ENCODE data around the gene CALN1. TPM values are rescaled to one million over a fixed set of nuclear protein-coding genes. Genes with fewer than 3 reads are reported as not detected.

CALN1 gene
- total and polyA plus RNA-seq, 7 donors = under 0.01 TPM; not detected in 5

- TF ChIP-seq EP300 (IDR thresholded peaks at IDR 0.05) = no peak
- no peak for TF ChIP-seq POLR2AphosphoS5 (IDR thresholded peaks at IDR 0.05)
- no peak for TF ChIP-seq POLR2A (IDR thresholded peaks at IDR 0.05)
- no peak for TF ChIP-seq CTCF (IDR thresholded peaks at IDR 0.05)
- intact Hi-C loops (cut with DNase I) = no loop called here
- Histone ChIP-seq H3K36me3 (no peaks in the 10 kb centered on the region), H3K27me3 (no peaks in the 10 kb centered on the region), H3K9me3 (peaks cover 0 to 4% (median 0%) of the 10 kb centered on the region in 4 donors), H3K27ac (no peak overlapping the region), H3K4me3 (no peak overlapping the region), H3K4me1 (no peaks in the 10 kb centered on the region)
- WGBS, 2 donors = 83 to 90% methylated on average over 7 of the region's 7 CpGs
- DNase-seq = no peak
Observed at GRCh38 chr7:71990138-71990462, 422.0 kb downstream of the CALN1 start.

DNA sequence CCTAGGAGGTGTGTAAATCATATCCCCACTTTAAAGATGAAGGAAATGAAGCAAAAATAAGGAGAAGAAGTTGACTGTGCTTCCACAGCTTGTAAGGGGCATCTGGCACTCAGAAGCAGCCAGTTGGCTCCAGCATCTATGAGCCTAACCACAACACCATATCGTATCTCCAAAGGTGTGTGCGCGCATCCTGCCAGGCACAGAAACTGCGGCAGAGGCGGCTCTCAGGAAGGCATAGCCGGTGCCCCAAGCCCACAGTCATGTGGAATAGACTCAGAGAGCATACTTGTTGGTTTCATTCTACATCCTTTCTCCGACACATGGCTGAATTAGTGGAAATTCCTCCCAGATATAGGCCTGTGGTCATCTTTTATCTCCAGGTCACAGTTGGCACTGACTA lies 423.9 kb downstream of the CALN1 start:
- no peaks in the 10 kb centered on the region for H3K4me1 ChIP-seq
- no peak overlapping the region for H3K4me3 ChIP-seq
- intact Hi-C loops (cut with DNase I) = no loop called here
- H3K9me3 ChIP-seq = peaks cover 0 to 4% (median 0%) of the 10 kb centered on the region in 4 donors
- H3K27ac ChIP-seq = no peak overlapping the region
- 59 to 87% methylated on average over 7 of the region's 7 CpGs for WGBS, 2 donors
- no peak for DNase-seq
- H3K36me3 ChIP-seq = no peaks in the 10 kb centered on the region
- H3K27me3 ChIP-seq = no peaks in the 10 kb centered on the region
- no peak for TF ChIP-seq CTCF (IDR thresholded peaks at IDR 0.05)
- TF ChIP-seq POLR2A (IDR thresholded peaks at IDR 0.05) = no peak
- TF ChIP-seq POLR2AphosphoS5 (IDR thresholded peaks at IDR 0.05) = no peak
- TF ChIP-seq EP300 (IDR thresholded peaks at IDR 0.05) = no peak

GRCh38 chr7:71987200-71987767 lies 424.9 kb downstream of the CALN1 start:
- Histone ChIP-seq H3K27ac (no peak overlapping the region), H3K9me3 (peaks cover 0 to under 1% (median 0%) of the 10 kb centered on the region in 4 donors), H3K36me3 (no peaks in the 10 kb centered on the region), H3K4me1 (no peaks in the 10 kb centered on the region), H3K27me3 (no peaks in the 10 kb centered on the region), H3K4me3 (no peak overlapping the region)
- no peak for DNase-seq
- TF ChIP-seq EP300 (IDR thresholded peaks at IDR 0.05) = no peak
- no peak for TF ChIP-seq CTCF (IDR thresholded peaks at IDR 0.05)
- no peak for TF ChIP-seq POLR2A (IDR thresholded peaks at IDR 0.05)
- no peak for TF ChIP-seq POLR2AphosphoS5 (IDR thresholded peaks at IDR 0.05)
- intact Hi-C loops (cut with DNase I) = no loop called here
- 84 to 87% methylated on average over 8 of the region's 8 CpGs for WGBS, 2 donors

- Histone ChIP-seq H3K4me3 (no peak overlapping the region), H3K9me3 (no peaks in the 10 kb centered on the region), H3K27ac (no peak overlapping the region), H3K27me3 (no peaks in the 10 kb centered on the region), H3K4me1 (no peaks in the 10 kb centered on the region), H3K36me3 (no peaks in the 10 kb centered on the region)
- TF ChIP-seq POLR2AphosphoS5 (IDR thresholded peaks at IDR 0.05) (no peak), CTCF (IDR thresholded peaks at IDR 0.05) (no peak), EP300 (IDR thresholded peaks at IDR 0.05) (no peak), POLR2A (IDR thresholded peaks at IDR 0.05) (no peak)
- 80 to 90% methylated on average over 2 of the region's 2 CpGs for WGBS, 2 donors
- DNase-seq = no peak
- intact Hi-C loops (cut with DNase I) = no loop called here
Observed at GRCh38 chr7:71984348-71984747, 427.8 kb downstream of the CALN1 start.

DNA sequence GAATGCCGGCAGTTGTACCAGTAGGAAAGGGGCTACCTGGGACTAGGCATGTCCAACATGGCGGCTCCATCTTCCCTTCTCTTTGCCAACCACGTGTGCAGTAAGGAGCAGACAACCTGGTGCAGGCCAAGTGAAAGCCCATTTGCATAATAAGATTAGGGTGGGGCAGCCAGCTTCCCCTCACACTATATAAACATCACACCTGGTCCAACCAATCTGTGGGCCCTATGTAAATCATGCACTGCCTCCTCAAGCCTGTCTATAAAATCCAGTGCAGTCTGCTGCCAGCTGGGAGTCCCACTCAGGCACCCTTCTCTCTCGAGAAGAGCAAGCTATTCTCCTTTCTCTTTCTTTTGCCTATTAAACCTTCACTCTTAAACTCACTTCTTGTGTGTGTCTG lies 429.3 kb downstream of the CALN1 start:
- no peaks in the 10 kb centered on the region for H3K27me3 ChIP-seq
- H3K27ac ChIP-seq = no peak overlapping the region
- no peaks in the 10 kb centered on the region for H3K9me3 ChIP-seq
- no peak for DNase-seq
- H3K4me3 ChIP-seq = no peak overlapping the region
- 51 to 55% methylated on average over 4 of the region's 4 CpGs for WGBS, 2 donors
- H3K36me3 ChIP-seq = no peaks in the 10 kb centered on the region
- no peaks in the 10 kb centered on the region for H3K4me1 ChIP-seq
- TF ChIP-seq EP300 (IDR thresholded peaks at IDR 0.05) = no peak
- no peak for TF ChIP-seq POLR2AphosphoS5 (IDR thresholded peaks at IDR 0.05)
- no peak for TF ChIP-seq POLR2A (IDR thresholded peaks at IDR 0.05)
- no peak for TF ChIP-seq CTCF (IDR thresholded peaks at IDR 0.05)
- intact Hi-C loops (cut with DNase I) = no loop called here
